Right hindlimb (tissue), 1 donor: ENCODE results near the gene LRPAP1.

ENCODE experiments used
- DNase-seq: peaks from one replicate; pipeline ENCODE4 v3.0.0-alpha.2; 2018

The LRPAP1 gene

DNA sequence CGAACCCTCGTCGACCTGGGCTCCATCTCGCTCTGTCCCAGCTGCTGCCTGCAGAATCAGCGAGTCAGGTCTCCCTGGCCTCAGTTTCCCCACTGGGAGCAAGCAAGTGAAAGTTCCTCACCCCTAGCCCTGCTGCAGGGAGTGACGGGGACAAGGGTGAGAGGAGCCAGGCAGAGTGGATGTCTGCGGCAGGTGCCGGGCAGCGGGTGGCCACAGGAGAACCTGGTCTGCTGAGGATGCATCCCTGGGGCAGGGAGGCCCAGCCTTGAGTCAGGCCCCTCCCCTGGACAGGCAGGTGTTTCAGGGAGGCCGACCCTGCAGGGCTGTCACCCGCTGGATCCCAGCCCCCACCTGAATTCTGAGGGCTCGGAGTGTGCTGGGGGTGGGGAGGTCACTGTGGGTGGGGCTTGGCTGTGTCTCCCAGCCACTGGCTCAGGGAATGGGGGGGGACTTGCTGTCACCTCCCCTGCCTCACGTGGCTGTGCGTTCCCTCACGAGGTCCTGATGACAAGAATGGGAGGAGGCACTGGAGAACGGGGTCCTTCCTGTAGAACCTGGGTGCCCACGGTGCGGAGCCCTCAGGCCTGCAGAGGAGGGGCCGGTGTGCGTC, 33.2 kb downstream of the LRPAP1 start:
- DNase-seq = no peak

DNA sequence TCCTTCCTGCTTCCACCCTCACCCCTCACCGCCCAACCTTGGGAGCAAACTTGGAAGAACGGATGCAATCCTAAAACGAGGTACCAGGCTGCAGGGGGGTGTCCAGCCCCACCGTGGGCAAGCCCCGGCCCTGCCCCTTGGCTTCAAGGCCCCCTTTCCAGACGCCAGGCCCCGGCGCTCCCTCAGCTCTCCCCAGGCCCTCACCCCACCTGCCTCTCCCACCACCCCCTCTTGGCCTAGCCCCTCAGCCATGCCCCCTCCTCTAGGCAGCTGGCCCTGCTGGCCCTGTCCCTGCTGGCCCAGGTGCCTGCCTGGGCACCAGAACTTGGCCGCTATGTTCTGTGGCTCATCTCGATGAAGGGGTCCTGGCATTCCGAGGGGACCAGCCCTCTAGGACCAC, 33.8 kb downstream of the LRPAP1 start:
- no peak for DNase-seq

GRCh38 chr4:3497523-3498389, 34.5 kb downstream of the LRPAP1 start:
- DNase-seq = no peak

GRCh38 chr4:3497095-3497494, 35.1 kb downstream of the LRPAP1 start:
- no peak for DNase-seq

GRCh38 chr4:3496021-3496420, 36.2 kb downstream of the LRPAP1 start:
- DNase-seq = no peak

DNA sequence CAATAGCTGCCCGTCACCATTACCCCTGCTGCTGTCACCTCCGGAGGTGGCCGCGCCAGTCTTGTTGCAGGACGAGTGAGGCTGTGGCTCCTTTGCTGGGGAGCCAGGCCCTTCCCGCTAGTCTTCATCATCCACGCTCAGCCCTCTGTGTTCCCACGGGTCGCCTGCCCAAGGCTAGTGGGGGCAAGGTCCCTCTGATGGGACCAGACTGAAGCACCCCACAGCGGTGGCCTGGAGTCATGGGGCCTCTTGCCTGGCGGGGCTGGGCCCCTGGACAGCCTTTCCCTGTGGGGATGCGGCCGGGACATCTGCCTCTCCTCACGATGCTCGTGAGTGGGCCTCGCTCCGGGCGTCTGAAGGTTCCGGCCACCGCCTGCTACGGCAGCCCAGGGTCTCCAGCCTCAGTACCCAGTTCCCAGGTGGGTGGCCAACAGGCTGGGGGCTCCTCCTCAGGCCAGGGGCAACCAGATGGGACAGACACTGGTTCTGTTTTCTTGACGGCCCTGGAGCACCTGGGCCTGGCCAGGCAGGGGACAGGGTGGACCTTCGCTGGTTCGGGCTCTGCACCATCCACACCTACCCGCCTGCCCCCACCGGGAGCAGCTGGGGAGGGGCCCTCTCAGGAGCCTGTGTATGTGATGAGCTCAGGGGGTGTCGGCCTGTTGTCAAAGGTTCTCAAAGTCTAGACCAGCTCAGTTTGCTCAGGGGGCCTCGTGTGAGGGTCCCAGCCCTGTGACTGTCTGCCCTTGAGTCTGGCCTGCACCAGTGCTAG, 36.8 kb downstream of the LRPAP1 start:
- DNase-seq = no peak

- no peak for DNase-seq
Observed at GRCh38 chr4:3494462-3494871, 37.8 kb downstream of the LRPAP1 start.

- DNase-seq = no peak
Observed at GRCh38 chr4:3493720-3494461, 38.3 kb downstream of the LRPAP1 start.

- no peak for DNase-seq
Observed at GRCh38 chr4:3492741-3493719, 39.2 kb downstream of the LRPAP1 start.

GRCh38 chr4:3491681-3492405, 40.4 kb downstream of the LRPAP1 start:
- no peak for DNase-seq

DNA sequence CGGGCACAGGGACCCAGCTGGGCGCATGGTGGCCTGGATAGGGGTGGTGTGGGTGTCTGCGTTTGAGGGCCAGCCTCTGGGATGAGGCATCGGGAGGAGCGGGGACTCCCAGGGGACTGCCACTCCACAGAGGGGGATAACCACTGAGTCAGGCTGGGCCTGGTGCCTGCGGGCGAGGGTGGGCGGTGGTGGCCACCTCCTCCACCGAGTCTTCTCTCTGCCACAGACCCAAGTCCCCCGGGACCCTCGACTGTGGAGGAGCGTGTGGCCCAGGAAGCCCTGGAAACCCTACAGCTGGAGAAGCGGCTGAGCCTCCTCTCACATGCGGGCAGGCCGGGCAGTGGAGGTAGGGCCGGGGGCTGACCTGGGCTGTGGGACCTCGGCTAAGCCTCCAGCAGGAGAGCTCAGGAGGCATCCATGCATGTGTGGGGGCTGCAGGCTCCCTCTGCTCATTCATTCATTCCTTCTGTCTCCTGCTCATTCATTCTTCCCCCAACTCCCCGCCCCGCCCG, 42.7 kb downstream of the LRPAP1 start:
- DNase-seq = no peak

GRCh38 chr4:3488820-3489219, 43.4 kb downstream of the LRPAP1 start:
- no peak for DNase-seq

GRCh38 chr4:3487861-3488260, 44.4 kb downstream of the LRPAP1 start:
- no peak for DNase-seq

DNA sequence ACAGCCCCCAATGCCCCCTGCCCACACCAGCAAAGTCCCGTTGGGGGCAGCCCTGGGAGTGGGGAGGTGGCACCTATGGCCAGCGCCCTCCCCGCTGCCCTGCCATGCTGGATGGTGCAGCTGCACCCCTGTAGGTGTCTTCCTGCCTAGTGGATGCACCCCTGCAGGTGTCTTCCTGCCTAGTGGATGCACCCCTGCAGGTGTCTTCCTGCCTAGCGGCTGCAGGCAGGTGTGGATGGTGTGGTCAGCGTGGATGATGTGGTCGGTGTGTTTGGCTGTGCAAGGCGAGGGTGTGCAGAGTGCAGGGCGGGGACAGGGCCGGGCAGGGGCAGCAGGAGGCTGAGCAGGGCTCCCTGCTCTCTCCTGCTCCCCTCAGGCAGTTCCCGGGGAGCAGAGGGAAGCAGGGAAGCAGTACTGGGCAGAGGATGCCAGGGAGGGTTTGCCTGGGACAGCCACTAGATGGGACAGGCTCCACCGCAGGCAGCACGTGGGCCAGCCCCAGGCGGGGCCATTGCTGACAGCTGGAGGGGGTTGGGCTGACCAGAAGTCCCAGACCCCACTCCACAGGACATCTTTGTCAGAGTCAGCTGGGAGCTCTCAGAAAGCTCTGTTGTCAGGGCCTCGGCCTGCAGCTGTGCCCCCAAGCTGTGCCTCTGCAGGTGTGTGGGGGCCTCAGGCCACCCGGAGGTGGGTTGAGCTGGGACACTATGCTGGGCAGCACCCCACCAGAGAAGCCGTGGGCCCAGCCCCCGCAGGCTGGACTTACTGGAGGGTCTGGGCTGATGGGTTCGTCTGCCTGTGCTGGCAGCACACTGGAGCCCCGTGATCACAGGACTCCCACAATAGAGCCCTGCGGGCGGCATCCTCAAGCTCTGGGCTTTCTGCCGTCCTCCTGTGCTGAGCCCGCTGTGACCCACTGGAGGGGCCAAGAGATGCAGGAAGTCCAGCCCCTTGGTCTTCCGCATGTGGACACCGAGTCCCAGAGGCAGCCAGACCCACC, 45.4 kb downstream of the LRPAP1 start:
- no peak for DNase-seq

- no peak for DNase-seq
Observed at GRCh38 chr4:3485886-3486540, 46.2 kb downstream of the LRPAP1 start.

- peak; percentile 62 for DNase-seq
Observed at GRCh38 chr4:3485011-3485791, 47.0 kb downstream of the LRPAP1 start.

DNA sequence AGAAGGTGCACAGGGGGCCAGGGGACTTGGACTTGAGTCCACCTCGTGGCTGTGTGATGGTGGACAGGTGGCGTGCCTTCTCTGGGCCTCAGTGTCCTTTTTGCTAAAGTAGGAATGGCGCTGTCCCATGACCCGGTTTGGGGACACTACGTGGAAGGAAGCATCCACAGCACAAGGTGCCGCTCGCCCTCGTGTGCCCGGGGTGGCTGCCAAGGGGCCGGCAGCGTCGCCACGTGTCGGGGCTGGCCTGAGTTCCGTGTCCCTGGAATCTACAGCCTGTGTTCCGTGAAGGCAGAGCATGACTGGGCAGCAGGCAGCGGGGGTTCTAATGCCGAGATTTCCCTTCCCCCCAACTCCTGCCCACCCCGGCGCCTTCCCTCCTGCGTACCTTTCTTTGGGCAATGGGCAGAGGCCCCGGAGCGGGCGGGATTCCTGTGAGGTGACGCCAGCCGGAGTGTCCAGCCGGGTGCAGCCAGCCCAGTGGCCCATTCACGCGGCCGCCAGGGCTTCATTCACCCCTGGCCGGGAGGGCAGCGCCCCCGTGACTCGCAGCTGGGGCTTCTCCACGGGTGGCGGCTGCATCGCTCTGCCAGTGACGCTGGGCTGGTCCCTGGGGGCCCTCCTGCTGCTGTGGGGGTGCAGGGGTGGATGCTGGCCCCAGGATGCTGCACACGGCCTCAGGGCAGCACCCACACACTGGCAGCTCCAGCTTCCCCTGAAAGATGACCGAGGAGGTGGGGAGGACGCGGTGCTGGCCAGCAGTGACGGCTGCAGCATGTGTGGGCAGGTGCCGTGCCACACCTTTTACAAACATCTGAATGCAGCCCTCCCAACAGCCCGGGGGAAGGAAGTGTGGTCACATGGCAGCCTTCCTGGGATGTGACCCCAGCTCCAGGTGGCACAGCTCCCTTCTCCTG, 47.9 kb downstream of the LRPAP1 start:
- DNase-seq = no peak
